ENCODE measurements around the gene THBD.

The THBD gene, protein sequence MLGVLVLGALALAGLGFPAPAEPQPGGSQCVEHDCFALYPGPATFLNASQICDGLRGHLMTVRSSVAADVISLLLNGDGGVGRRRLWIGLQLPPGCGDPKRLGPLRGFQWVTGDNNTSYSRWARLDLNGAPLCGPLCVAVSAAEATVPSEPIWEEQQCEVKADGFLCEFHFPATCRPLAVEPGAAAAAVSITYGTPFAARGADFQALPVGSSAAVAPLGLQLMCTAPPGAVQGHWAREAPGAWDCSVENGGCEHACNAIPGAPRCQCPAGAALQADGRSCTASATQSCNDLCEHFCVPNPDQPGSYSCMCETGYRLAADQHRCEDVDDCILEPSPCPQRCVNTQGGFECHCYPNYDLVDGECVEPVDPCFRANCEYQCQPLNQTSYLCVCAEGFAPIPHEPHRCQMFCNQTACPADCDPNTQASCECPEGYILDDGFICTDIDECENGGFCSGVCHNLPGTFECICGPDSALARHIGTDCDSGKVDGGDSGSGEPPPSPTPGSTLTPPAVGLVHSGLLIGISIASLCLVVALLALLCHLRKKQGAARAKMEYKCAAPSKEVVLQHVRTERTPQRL

DNA sequence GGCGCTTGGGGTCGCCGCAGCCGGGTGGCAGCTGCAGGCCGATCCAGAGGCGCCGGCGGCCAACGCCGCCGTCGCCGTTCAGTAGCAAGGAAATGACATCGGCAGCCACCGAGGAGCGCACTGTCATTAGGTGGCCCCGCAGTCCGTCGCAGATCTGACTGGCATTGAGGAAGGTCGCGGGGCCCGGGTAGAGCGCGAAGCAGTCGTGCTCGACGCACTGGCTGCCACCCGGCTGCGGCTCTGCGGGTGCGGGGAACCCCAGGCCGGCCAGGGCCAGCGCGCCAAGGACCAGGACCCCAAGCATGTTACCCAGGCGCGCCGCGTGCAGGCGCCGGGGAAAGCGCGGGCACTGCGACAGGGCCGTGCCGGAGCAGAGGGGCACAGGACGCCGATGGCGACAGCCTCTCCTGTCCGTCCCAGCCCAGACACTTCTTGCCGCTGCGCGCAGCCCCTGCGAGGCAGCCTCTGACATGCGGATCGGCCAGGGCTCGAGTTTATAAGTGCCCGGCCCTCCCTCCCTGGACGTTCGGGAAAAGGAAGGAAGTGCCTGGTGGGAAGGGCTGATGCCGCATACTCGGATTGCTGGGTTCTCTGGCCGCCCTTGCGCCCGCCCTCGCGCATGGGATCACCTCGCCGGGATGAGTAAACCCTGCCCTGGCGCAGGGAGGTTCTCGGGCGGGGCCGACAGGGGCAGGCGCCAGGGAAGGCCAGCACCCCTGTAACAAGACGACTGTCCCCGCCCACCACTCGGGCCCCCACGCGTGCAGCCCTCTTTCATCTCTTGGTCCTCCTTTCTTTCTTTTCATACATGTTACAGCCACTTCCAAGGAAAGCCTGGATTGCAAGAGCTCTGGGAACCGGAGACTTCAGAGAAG is at the start of gene THBD:
TSS of gene THBD (minus strand) at position 472 of the 875 bp plus-strand sequence. CDS start at position 304, 168 bp downstream.
- FAIRE-seq, result no peak

DNA sequence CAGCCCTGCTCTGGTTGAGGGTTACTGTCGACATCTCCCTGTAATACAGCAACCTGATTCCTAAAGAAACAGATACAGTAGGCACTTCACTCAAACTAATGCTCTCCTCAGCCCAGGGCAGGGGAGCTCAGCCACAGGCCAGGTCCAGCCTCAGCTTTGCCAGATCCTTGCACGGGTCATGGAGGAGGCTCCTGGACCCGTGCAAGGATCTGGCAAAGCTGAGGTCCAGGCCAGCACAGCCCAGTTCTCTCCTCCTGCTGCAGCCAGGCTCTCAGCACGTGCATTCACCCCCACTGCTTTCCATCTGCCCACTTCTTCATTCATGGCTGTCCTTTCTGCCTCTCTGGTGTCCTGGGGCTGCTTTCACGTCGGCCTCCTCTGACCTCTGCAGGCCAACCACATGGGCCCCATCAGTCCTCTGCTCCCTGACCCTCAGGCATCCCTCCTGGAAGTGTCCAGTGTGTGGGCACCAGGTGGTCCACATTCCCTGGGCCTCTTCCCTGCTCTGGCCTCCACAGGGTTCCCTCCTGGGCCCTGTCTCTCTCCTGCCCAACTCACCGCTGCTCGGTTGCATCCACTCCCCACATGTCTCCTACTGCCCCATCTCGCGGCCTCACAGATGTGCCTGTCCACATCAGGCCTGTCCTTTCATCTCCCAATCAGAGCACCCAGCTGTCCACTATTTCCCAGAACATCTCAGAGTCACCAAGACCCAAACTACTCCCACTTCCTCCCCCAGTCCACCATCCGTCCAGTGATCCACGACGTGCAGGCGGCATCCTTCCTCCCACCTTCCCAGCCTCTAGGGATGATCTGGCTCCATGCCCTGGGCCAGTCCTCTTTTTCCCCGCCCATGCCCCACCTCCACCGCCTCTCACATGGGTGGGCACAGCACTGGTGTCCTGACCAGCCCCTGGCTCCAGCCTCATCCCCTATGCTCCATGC is 48.4 kb upstream of the THBD start:
- no peak for FAIRE-seq

DNA sequence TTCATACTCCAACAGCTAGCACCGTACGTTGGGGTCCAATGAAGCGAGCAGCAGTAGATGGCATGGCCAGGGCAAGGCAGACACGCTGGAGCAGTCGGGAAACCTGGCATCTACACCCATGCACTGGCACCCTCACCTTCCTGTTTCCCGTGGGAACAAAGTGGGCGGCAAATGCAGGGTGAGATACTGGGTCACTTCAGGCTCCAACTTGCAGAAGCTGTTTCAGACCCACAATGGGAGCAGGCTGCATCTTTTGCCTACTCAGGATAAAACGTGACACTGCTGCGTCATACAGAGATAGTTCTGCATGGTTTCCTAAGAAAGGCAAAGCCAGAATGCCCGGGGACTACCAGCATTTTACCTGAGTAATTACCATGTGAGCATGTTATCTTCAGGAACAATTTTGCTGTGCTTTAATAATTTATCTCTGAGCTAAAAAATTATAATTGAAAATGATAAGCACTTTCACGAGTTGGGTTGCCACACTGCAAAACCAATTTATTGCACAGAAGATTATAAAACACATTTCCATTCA is 47.6 kb upstream of the THBD start:
- FAIRE-seq, result no peak

- FAIRE-seq, result no peak
Observed at GRCh38 chr20:23096097-23096496, 46.6 kb upstream of the THBD start.

GRCh38 chr20:23095499-23095898 is 46.0 kb upstream of the THBD start:
- no peak for FAIRE-seq

- no peak for FAIRE-seq
Observed at GRCh38 chr20:23094927-23095326, 45.5 kb upstream of the THBD start.

- FAIRE-seq, result no peak
Observed at GRCh38 chr20:23094213-23094896, 44.9 kb upstream of the THBD start.

- no peak for FAIRE-seq
Observed at GRCh38 chr20:23093613-23094012, 44.1 kb upstream of the THBD start.

- peak; percentile 9 for FAIRE-seq
Observed at GRCh38 chr20:23092861-23093495, 43.5 kb upstream of the THBD start.

DNA sequence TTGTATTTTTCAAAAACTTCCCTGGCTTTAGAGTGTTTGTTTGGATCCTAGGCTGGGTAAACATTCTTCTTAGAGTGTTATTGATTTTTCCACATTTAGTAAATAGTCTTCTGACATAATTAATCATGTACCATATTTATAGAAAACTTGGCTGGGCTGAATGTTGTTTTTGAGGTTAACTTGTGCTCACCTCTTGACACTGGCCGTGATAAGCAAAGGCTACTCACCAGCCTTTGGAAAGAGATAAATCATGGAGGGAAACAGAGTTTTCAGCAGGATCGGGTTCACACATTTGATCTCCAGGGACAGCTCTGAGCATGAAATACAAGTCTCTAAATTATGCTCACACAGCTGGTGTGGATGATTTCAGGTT is 42.9 kb upstream of the THBD start:
- peak; percentile 76 for FAIRE-seq

DNA sequence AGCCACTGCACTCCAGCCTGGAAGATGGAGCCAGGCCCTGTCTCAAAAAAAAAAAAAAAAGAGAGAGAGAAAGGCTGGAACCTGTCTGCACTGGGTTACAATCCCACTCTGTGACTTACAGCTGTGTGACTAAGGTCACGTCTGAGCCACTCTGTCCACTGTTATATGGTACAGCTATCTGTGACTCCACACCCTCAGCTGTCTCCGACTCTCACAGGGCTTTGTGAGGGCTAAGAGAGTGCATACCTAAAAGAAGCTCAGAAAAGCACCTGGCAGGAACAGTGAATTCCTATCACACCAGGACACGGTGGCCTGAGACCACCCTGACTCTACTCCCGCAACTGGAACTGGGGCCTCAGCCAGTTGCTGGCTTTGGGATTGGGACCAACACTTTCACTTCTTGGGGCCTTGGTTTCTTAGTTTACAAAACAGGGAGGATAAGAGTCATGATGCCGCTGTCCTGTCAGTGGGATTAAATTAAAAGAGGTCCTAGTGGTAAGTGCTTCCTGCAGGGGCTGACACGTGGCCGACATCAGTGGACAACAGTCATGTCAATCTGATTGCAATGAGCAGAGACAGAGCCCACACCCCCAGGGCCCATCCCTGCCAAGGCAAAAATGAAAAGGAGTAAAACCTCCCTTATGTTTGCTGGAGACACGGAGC is 42.4 kb upstream of the THBD start:
- FAIRE-seq, result no peak

GRCh38 chr20:23090878-23091277 is 41.4 kb upstream of the THBD start:
- FAIRE-seq, result no peak

GRCh38 chr20:23090147-23090546 is 40.7 kb upstream of the THBD start:
- no peak for FAIRE-seq

- no peak for FAIRE-seq
Observed at GRCh38 chr20:23088866-23089265, 39.4 kb upstream of the THBD start.

DNA sequence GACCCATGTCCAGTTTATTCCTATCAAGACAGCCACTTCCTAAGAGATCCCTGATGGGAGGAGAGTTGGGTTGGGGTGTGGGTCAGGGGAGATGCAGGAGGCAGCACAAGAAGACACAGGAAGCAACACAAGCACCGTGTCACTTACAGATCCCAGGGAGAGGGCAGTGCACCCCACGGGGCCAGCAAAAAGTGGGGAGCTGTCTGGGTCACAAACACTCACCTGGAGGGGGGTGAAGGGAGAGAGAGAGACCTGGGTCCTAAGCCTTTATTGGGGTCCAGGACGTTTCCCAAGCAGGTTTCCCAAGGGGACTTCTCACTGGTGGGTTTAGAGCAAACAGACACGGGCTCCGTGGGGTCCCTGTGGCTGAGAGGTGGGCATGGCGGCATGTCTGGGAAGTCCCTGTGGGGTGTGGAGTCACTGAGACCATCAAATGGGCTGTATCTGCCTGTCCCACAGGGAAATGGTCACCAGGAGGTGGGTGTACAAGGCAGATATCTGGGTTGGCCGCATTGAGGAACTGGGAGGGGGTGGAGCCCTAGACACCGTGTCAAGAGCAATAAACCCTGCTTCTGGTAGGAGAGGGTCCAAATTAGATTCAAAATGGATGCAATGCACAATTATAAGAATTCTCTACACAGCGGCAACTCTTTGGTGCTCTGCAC is 38.2 kb upstream of the THBD start:
- no peak for FAIRE-seq

GRCh38 chr20:23086931-23087411 is 37.5 kb upstream of the THBD start:
- FAIRE-seq, result no peak

- no peak for FAIRE-seq
Observed at GRCh38 chr20:23086056-23086566, 36.6 kb upstream of the THBD start, which contains the start of gene CD93. TSS of gene CD93 (minus strand) at chr20:23086324. CDS start at chr20:23086192, 132 bp downstream.

DNA sequence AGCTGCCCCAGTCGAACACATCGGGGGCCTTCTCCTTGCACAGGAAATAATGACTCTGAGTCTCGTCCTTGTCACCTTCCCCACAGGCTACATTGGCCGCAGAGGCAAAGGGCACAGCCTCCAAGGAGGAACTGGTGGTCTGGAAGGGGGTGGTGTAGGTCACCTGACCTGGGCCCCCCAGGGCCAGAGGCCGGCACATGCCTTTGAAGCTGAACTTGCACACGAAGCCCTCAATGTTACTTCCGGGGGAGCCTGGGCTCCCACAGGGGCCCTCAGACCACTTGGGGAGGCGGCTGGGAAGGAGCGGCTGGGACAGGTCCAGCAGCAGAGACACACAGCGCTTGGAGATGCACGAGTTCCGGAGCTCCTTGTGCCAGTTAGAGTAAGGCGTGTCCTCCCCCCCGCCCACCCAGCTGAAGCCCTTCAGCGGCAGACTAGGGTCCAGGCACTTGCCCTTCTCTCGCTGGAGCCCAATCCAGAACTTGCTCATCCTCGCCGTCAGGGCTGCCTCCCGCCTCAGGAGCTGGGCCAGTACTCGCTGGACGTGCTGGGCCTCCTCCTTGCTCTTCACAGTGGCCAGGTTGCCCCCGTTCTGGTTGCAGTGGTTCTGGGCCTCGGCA is 36.1 kb upstream of the THBD start:
- FAIRE-seq, result no peak

GRCh38 chr20:23084845-23085365 is 35.4 kb upstream of the THBD start:
- FAIRE-seq, result no peak

Data from islet of Langerhans (tissue), 1 donor.